ENCODE measurements around the gene LEF1. TPM values are rescaled to one million over a fixed set of nuclear protein-coding genes. Genes with fewer than 3 reads are reported as not detected.

Gene LEF1
- total and polyA plus RNA-seq, 9 of the 15 experiments (the other 6 are each of a cell fraction or from before 2014, with no cell fraction given), result 15.1 to 81.1 (median 29.7) TPM

GRCh38 chr4:108146336-108146735, 22.4 kb downstream of the LEF1 start:
- ChIA-PET CTCF (ENCODE audit: low intra/inter-chr PET ratio) (no interaction called here), POLR2A (no interaction called here)
- WGBS (ENCODE audit: insufficient coverage, low coverage, missing lambda C conversion rate), result 83% methylated on average over 3 of the region's 3 CpGs
- Histone ChIP-seq H3K79me2 (ENCODE audit: control insufficient read depth, insufficient read depth, low read length) (peaks cover 2% of the 10 kb centered on the region; the same call in 1 of the 3 replicates), H3K4me2 (ENCODE audit: insufficient read depth, low read length) (no peak overlapping the region), H2AFZ (ENCODE audit: low read depth, low read length) (no peak overlapping the region), H3K27ac (ENCODE audit: extremely low read depth, low read depth, low read length) (no peak overlapping the region), H3K4me3 (no peak overlapping the region), H3K36me3 (ENCODE audit: control insufficient read depth, insufficient read depth, low read length) (peaks cover 11% of the 10 kb centered on the region; the same call in 2 of the 3 replicates), H4K20me1 (replicated peaks; ENCODE audit: control insufficient read depth, insufficient read depth, low read length) (no peaks in the 10 kb centered on the region), H3K4me1 (replicated peaks in 1 of 2; ENCODE audit: control insufficient read depth in 2 of 2, insufficient read depth in 2 of 2, low read length in 2 of 2) (peaks cover 0 to 6% of the 10 kb centered on the region in 2 experiments; a peak in 3 of 5 replicates), H3K9me3 (replicated peaks; ENCODE audit: control insufficient read depth, insufficient read depth, low read depth, low read length) (no peaks in the 10 kb centered on the region), H3K9ac (ENCODE audit: insufficient read depth in 1 of 2, low read depth in 2 of 2, low read length in 2 of 2) (no peak overlapping the region), H3K9me1 (ENCODE audit: control insufficient read depth, insufficient read depth, low read length) (no peaks in the 10 kb centered on the region), H3K27me3 (ENCODE audit: control insufficient read depth in 2 of 2, insufficient read depth in 2 of 2, low read length in 2 of 2) (no peaks in the 10 kb centered on the region)
- no peak for DNase-seq (ENCODE audit: extremely low read depth in 1 of 4, low spot score in 3 of 4)
- intact Hi-C loops (cut with micrococcal nuclease), result no loop called here
- FAIRE-seq, result no peak
- TF ChIP-seq NONO (IDR thresholded peaks at IDR 0.05; ENCODE audit: low read depth in 2 of 2, low read length in 1 of 2) (no peak), HBP1 (CRISPR knock-in tag; IDR thresholded peaks at IDR 0.05) (no peak), PHF21A (IDR thresholded peaks at IDR 0.05; ENCODE audit: borderline replicate concordance, low read depth) (no peak), MYBL2 (IDR thresholded peaks at IDR 0.05; ENCODE audit: low read depth) (no peak), MYBL2 (CRISPR knock-in tag; IDR thresholded peaks at IDR 0.05; ENCODE audit: borderline replicate concordance) (no peak), DPF2 (IDR thresholded peaks at IDR 0.05) (no peak), SPI1 (IDR thresholded peaks at IDR 0.05; ENCODE audit: borderline replicate concordance, low read depth, low read length) (no peak), GATAD2B (IDR thresholded peaks at IDR 0.05; ENCODE audit: borderline replicate concordance) (no peak), MECOM (CRISPR knock-in tag; IDR thresholded peaks at IDR 0.05) (no peak)
- in situ Hi-C loops (cut with MboI), result no loop called here
- no TSS peak for BruUV-seq (replicated peaks)
- no peak for ATAC-seq

All from K562 (cell line).